Testis (tissue), 3 donors: ENCODE data around the gene EHBP1. TPM values are rescaled to one million over a fixed set of nuclear protein-coding genes. Genes with fewer than 3 reads are reported as not detected.

Source experiments
- DNase-seq: peaks from one replicate; pipeline ENCODE4 v3.0.0-alpha.2; 2019
- H3K27ac ChIP-seq, 2 donors: fragments of 200-600 bp; sonication (generic); one replicate each; pipeline ENCODE4 v1.5.1; 2019
- H3K27me3 ChIP-seq: fragments of 200-600 bp; sonication (generic); one replicate; pipeline ENCODE4 v1.5.1; 2019
- H3K36me3 ChIP-seq: fragments of 200-600 bp; sonication (generic); one replicate; pipeline ENCODE4 v1.5.1; 2017; ENCODE audit warnings: low read depth; ENCODE audit errors: missing control alignments
- H3K4me1 ChIP-seq: fragments of 200-600 bp; sonication (generic); one replicate; pipeline ENCODE4 v1.5.1; 2019
- H3K4me3 ChIP-seq, 2 donors: fragments of 200-600 bp; sonication (generic); one replicate each; pipeline ENCODE4 v1.5.1; 2017 to 2019
- H3K9me3 ChIP-seq: fragments of 200-600 bp; sonication (generic); one replicate; pipeline ENCODE4 v1.5.1; 2017
- CTCF ChIP-seq, 3 experiments: fragments of 450-650 bp in 2 of 3; fragments of 200-600 bp in 1 of 3; sonication (generic) in 1 of 3; IDR thresholded peaks; one replicate each; pipeline ENCODE4 v1.5.1; 2016 to 2019; ENCODE audit warnings: antibody characterized with exemption in 3 of 3, mild to moderate bottlenecking in 2 of 3, moderate library complexity in 1 of 3
- POLR2A ChIP-seq: fragments of 450-650 bp; IDR thresholded peaks from one replicate; pipeline ENCODE4 v1.6.1; 2017; ENCODE audit warnings: antibody characterized with exemption, mild to moderate bottlenecking, moderate library complexity
- WGBS, 2 donors: methylation state at CpG; one replicate each; pipeline ENCODE4 v1.1.5; 2018; 5-methylcytosine and 5-hydroxymethylcytosine counted together
- intact Hi-C: fragments of 100-400 bp; cut with DNase I; formaldehyde crosslinking; loops from one replicate; pipeline ENCODE4 v1.15.1; 2023; ENCODE audit warnings: low total_unique reads
- polyA plus RNA-seq: library from polyadenylated mRNA; stranded (reverse); fragments of 350-450 nt; fragmentation: Illumina TruSeq; extraction: RNeasy Lipid Tissue Mini Kit (QIAGEN cat#74804); gene quantifications from one replicate; pipeline ENCODE4 v1.2.3, GENCODE V29; 2014; ENCODE audit warnings: low read depth, low replicate concordance; ENCODE audit not compliant: insufficient read depth
- total RNA-seq, 2 donors: library from RNA; depleted of rRNA; stranded (reverse); fragments of >200 nt; gene quantifications; one replicate each; pipeline ENCODE4 v1.2.3, GENCODE V29; 2016

Gene EHBP1
- total and polyA plus RNA-seq, 3 donors from 2014 or later = 69.3 to 99.5 (median 86.8) TPM

GRCh38 chr2:63000801-63001200 is 295.3 kb downstream of the EHBP1 start:
- no peak overlapping the region for H3K4me3 ChIP-seq
- intact Hi-C loops = no loop called here
- 83 to 90% methylated on average over 1 of the region's 1 CpG for WGBS, 2 donors

GRCh38 chr2:63001576-63001975 is 296.1 kb downstream of the EHBP1 start:
- Histone ChIP-seq H3K36me3 (no peaks in the 10 kb centered on the region), H3K4me3 (no peak overlapping the region), H3K27ac (no peak overlapping the region), H3K4me1 (no peaks in the 10 kb centered on the region), H3K27me3 (no peaks in the 10 kb centered on the region), H3K9me3 (no peaks in the 10 kb centered on the region)
- intact Hi-C loops = no loop called here
- no peak for TF ChIP-seq POLR2A
- no peak for TF ChIP-seq CTCF (IDR thresholded peaks at IDR 0.05)
- DNase-seq = no peak

More at GRCh38 chr2:63000801-63001200, 295.3 kb downstream of the EHBP1 start:
- Histone ChIP-seq H3K27me3 (no peaks in the 10 kb centered on the region), H3K9me3 (no peaks in the 10 kb centered on the region), H3K36me3 (no peaks in the 10 kb centered on the region), H3K27ac (no peak overlapping the region), H3K4me1 (no peaks in the 10 kb centered on the region)
- TF ChIP-seq CTCF (IDR thresholded peaks at IDR 0.05) = no peak
- TF ChIP-seq POLR2A = no peak
- no peak for DNase-seq

- no peaks in the 10 kb centered on the region for H3K27me3 ChIP-seq
- no peak overlapping the region for H3K4me3 ChIP-seq
- intact Hi-C loops = no loop called here
- H3K9me3 ChIP-seq = no peaks in the 10 kb centered on the region
- no peaks in the 10 kb centered on the region for H3K4me1 ChIP-seq
- H3K36me3 ChIP-seq = no peaks in the 10 kb centered on the region
- TF ChIP-seq CTCF (IDR thresholded peaks at IDR 0.05) (no peak), POLR2A (no peak)
- no peak overlapping the region for H3K27ac ChIP-seq
- WGBS, 2 donors = 88 to 89% methylated on average over 4 of the region's 4 CpGs
- DNase-seq = no peak
Observed at GRCh38 chr2:63003351-63003750, 297.8 kb downstream of the EHBP1 start.

GRCh38 chr2:63007813-63008458 is 302.4 kb downstream of the EHBP1 start:
- intact Hi-C loops = no loop called here
- H3K27me3 ChIP-seq = no peaks in the 10 kb centered on the region
- H3K4me3 ChIP-seq = no peak overlapping the region

More at GRCh38 chr2:63007813-63008458, 302.4 kb downstream of the EHBP1 start:
- no peaks in the 10 kb centered on the region for H3K36me3 ChIP-seq
- no peaks in the 10 kb centered on the region for H3K4me1 ChIP-seq
- no peaks in the 10 kb centered on the region for H3K9me3 ChIP-seq
- no peak for DNase-seq
- no peak overlapping the region for H3K27ac ChIP-seq
- no peak for TF ChIP-seq POLR2A
- TF ChIP-seq CTCF (IDR thresholded peaks at IDR 0.05) = no peak
